Mesodermal cell (in vitro differentiated cells): ENCODE data around the gene DOCK1.

Experiments used
- H3K27ac ChIP-seq: 2 replicates; pipeline ENCODE4 v1.7.0; 2013; ENCODE audit warnings: mild to moderate bottlenecking, low read depth, low read length, moderate library complexity; ENCODE audit not compliant: severe bottlenecking
- H3K36me3 ChIP-seq: 2 replicates; pipeline ENCODE4 v1.7.1; 2013; ENCODE audit warnings: mild to moderate bottlenecking, low read length, moderate library complexity; ENCODE audit not compliant: control insufficient read depth, insufficient read depth
- H3K4me1 ChIP-seq: one replicate; pipeline ENCODE4 v1.7.1; 2013; ENCODE audit warnings: mild to moderate bottlenecking, low read length; ENCODE audit not compliant: insufficient read depth, control insufficient read depth, poor library complexity, severe bottlenecking
- H3K4me3 ChIP-seq: 2 replicates; pipeline ENCODE4 v1.7.0; 2013; ENCODE audit warnings: low read length, control low read depth, mild to moderate bottlenecking; ENCODE audit not compliant: insufficient read depth, poor library complexity, severe bottlenecking; ENCODE audit errors: extremely low read depth
- H3K9me3 ChIP-seq: 2 replicates; pipeline ENCODE4 v1.7.1; 2013; ENCODE audit warnings: mild to moderate bottlenecking, low read length, moderate library complexity; ENCODE audit not compliant: control insufficient read depth
- WGBS, 2 experiments: methylation state at CpG; one replicate each; pipeline ENCODE4 v1.1.5; 2013; ENCODE audit warnings: missing lambda C conversion rate in 2 of 2; ENCODE audit not compliant: insufficient coverage in 2 of 2; 5-methylcytosine and 5-hydroxymethylcytosine counted together

Gene DOCK1

DNA sequence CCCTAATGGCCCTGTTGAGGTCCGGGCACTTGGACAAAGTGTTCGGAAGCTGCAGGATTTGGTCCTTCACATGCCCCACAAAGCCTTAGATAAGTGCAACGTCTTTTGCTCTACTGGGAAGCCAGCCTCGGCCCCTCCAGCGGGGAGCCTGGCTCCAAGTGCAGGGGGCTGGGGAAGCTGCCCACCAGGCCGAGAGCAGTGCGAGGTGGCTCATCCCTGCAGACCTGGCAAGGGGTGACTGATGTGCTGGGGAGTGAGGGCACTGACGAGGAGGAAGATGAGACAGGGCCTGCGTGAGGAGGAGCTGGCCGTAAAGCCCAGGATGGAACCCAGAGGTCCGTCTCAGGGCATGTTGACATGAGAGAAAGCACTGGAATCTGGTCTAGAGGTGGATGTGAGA is 508.1 kb downstream of the DOCK1 start:
- Histone ChIP-seq H3K27ac (no peak overlapping the region), H3K9me3 (no peaks in the 10 kb centered on the region), H3K4me1 (no peaks in the 10 kb centered on the region), H3K36me3 (peaks cover 25% of the 10 kb centered on the region), H3K4me3 (no peak overlapping the region)
- WGBS, 2 experiments = 94 to 98% methylated on average over 8 to 11 of the region's 11 CpGs

- no peaks in the 10 kb centered on the region for H3K4me1 ChIP-seq
- H3K27ac ChIP-seq = no peak overlapping the region
- H3K9me3 ChIP-seq = no peaks in the 10 kb centered on the region
- no peak overlapping the region for H3K4me3 ChIP-seq
- peaks cover 32% of the 10 kb centered on the region for H3K36me3 ChIP-seq
- 79 to 82% methylated on average over 9 of the region's 9 CpGs for WGBS, 2 experiments
These were observed 508.8 kb downstream of the DOCK1 start for GRCh38 chr10:127414024-127414423.

GRCh38 chr10:127415116-127415515 is 509.9 kb downstream of the DOCK1 start:
- H3K4me1 ChIP-seq = no peaks in the 10 kb centered on the region
- no peak overlapping the region for H3K27ac ChIP-seq
- no peak overlapping the region for H3K4me3 ChIP-seq
- H3K9me3 ChIP-seq = no peaks in the 10 kb centered on the region
- 87 to 90% methylated on average over 4 to 7 of the region's 9 CpGs for WGBS, 2 experiments
- peaks cover 34% of the 10 kb centered on the region for H3K36me3 ChIP-seq

GRCh38 chr10:127415901-127416581 is 510.8 kb downstream of the DOCK1 start:
- H3K27ac ChIP-seq = no peak overlapping the region
- H3K4me1 ChIP-seq = no peaks in the 10 kb centered on the region
- H3K9me3 ChIP-seq = no peaks in the 10 kb centered on the region
- WGBS, 2 experiments = 77 to 90% methylated on average over 9 to 12 of the region's 12 CpGs
- peaks cover 30% of the 10 kb centered on the region for H3K36me3 ChIP-seq
- no peak overlapping the region for H3K4me3 ChIP-seq

DNA sequence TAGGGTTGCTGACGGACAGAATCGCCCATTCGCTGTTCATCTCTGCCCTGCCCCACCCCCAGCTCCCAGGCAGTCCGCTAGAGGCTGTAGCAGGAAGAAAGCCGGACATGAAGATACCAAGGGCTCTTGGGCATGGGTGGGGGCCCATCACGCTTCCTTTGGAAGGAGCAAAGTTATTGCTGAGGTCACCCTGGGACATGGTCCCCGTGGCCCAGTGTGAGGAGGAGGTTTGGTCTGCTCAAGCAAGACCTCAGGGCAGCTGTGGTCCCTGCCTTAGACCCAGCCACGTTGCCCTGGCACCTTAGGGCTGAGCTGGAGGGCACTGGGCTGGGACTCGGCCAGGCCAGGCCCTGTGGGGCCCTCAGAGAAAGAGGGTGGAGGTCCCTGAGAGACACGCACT is 511.8 kb downstream of the DOCK1 start:
- WGBS, 2 experiments = 87 to 89% methylated on average over 5 to 7 of the region's 10 CpGs
- H3K36me3 ChIP-seq = peaks cover 31% of the 10 kb centered on the region
- no peak overlapping the region for H3K4me3 ChIP-seq

GRCh38 chr10:127417686-127418401 is 512.6 kb downstream of the DOCK1 start:
- Histone ChIP-seq H3K27ac (no peak overlapping the region), H3K36me3 (peaks cover 31% of the 10 kb centered on the region), H3K4me1 (no peaks in the 10 kb centered on the region), H3K4me3 (no peak overlapping the region), H3K9me3 (no peaks in the 10 kb centered on the region)
- WGBS, 2 experiments = 91 to 98% methylated on average over 8 to 9 of the region's 12 CpGs

More for the DNA sequence above, 511.8 kb downstream of the DOCK1 start:
- H3K4me1 ChIP-seq = no peaks in the 10 kb centered on the region
- H3K9me3 ChIP-seq = no peaks in the 10 kb centered on the region
- no peak overlapping the region for H3K27ac ChIP-seq

GRCh38 chr10:127418536-127419168 is 513.4 kb downstream of the DOCK1 start:
- H3K9me3 ChIP-seq = no peaks in the 10 kb centered on the region
- no peak overlapping the region for H3K4me3 ChIP-seq
- whole genome bisulfite sequencing, 2 experiments = 93 to 94% methylated on average over 10 of the region's 13 CpGs
- no peak overlapping the region for H3K27ac ChIP-seq
- H3K36me3 ChIP-seq = peaks cover 31% of the 10 kb centered on the region
- H3K4me1 ChIP-seq = peaks cover 6% of the 10 kb centered on the region

DNA sequence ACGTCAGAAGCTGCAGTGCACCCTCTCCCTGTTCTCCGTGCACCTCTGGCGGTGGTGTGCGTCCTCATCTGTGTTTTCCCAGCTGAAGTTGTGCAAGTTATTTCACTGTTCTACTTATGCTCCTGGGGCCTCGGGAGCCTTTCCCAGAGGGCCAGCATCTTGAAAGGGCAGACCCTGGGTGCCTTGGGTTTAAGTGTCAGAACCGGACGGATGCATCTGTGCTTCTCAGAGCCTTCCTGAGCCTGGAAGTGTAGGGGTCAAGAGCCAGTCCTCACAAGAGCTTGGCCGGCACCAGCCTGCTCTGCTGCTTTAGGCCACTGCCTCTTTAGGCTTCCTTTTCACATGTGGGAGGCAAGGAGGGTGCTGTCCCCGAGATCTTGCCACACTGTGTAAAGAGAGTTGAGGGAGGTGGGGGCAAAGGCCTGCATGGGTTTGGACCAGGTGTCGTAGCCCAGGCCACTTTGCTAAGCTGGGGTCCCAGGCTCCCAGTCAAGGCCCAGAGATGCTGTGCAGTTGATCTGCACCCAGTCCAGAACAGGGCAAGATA is 515.0 kb downstream of the DOCK1 start:
- WGBS, 2 experiments = 92 to 94% methylated on average over 9 to 10 of the region's 10 CpGs
- peaks cover 14% of the 10 kb centered on the region for H3K4me1 ChIP-seq
- H3K36me3 ChIP-seq = peaks cover 35% of the 10 kb centered on the region
- no peak overlapping the region for H3K4me3 ChIP-seq
- no peaks in the 10 kb centered on the region for H3K9me3 ChIP-seq
- H3K27ac ChIP-seq = no peak overlapping the region

- Histone ChIP-seq H3K4me3 (no peak overlapping the region), H3K9me3 (no peaks in the 10 kb centered on the region), H3K36me3 (peaks cover 49% of the 10 kb centered on the region), H3K4me1 (peaks cover 14% of the 10 kb centered on the region), H3K27ac (no peak overlapping the region)
- WGBS, 2 experiments = 85 to 92% methylated on average over 4 to 6 of the region's 8 CpGs
These were observed 518.1 kb downstream of the DOCK1 start for GRCh38 chr10:127423218-127423915.

DNA sequence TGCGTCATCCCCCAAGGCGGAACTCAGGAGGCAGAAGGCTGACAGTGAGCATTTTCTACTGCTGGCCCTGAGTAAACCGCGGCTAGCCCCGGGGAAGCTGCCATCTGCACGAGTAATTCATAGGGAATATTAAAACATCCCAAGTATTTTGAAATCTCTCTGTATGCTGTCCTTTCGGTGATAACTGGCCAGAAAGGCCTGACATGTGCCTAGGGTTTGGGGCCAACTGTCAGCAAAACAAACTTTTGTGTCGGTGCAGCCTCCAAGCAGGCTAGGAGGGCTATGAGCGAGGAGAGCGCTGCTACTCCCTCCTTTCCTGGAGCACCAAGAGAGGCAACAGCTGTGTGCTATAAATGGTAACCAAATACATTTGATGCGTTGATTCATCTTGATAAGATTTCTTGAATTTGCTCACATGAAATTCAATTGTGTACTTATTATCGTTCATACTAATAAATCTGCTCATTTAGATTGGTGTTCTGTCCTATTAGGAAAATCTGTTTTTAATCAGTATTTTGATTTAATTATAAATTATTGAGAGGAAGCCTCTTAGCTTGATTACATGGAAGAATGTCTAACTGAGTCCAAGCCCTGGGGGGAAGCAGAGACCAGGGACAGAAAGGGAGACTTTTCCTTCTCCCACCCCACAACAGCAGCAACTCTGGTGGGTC is 519.5 kb downstream of the DOCK1 start:
- peaks cover 14% of the 10 kb centered on the region for H3K4me1 ChIP-seq
- H3K36me3 ChIP-seq = peaks cover 42% of the 10 kb centered on the region
- no peaks in the 10 kb centered on the region for H3K9me3 ChIP-seq
- no peak overlapping the region for H3K4me3 ChIP-seq
- no peak overlapping the region for H3K27ac ChIP-seq
- 93 to 97% methylated on average over 5 to 6 of the region's 12 CpGs for WGBS, 2 experiments
